Panc1 (cell line): ENCODE measurements around the gene KIF3B. TPM values are rescaled to one million over a fixed set of nuclear protein-coding genes. Genes with fewer than 3 reads are reported as not detected.

Experiments
- ATAC-seq: fragments of 200-7000 bp; cut with Tn5 transposase; 2 replicates; pipeline ENCODE4 v1.9.1; 2020; ENCODE audit warnings: mild to moderate bottlenecking, moderate library complexity
- BruUV-seq: library from RNA; stranded (reverse); fragments of 400-500 nt; replicated peaks from 2 replicates; lab custom pipeline; 2021; lab: Mats Ljungman, UMichigan
- CTCF ChIA-PET: fragments of 300-600 bp; sonication (Branson Sonifier 250); formaldehyde crosslinking; loops from one replicate; lab custom pipeline; 2022; ENCODE audit warnings: antibody characterized with exemption; lab: Charles Lee
- POLR2A ChIA-PET: fragments of 300-600 bp; sonication (Branson Sonifier 250); formaldehyde crosslinking; loops from one replicate; lab custom pipeline; 2022; ENCODE audit warnings: antibody characterized with exemption; lab: Charles Lee
- DNase-seq: peaks from one replicate; pipeline ENCODE4 v3.0.0-alpha.2; 2010; ENCODE audit warnings: low read depth, low spot score
- H3K27ac ChIP-seq: 2 replicates; pipeline ENCODE4 v1.5.1; 2011; ENCODE audit warnings: mild to moderate bottlenecking, low read length, inconsistent platforms
- H3K27me3 ChIP-seq: fragments of 200-500 bp; sonication (Bioruptor generic); 2 replicates; pipeline ENCODE4 v1.6.0; 2014; ENCODE audit warnings: low read length, inconsistent platforms; ENCODE audit not compliant: control insufficient read depth, insufficient read depth
- H3K36me3 ChIP-seq: fragments of 200-500 bp; sonication (Bioruptor generic); 2 replicates; pipeline ENCODE4 v1.5.1; 2014; ENCODE audit warnings: inconsistent platforms, mild to moderate bottlenecking, low read length, moderate library complexity; ENCODE audit not compliant: control insufficient read depth, insufficient read depth
- H3K4me1 ChIP-seq: 2 replicates; pipeline ENCODE4 v1.5.1; 2011; ENCODE audit warnings: inconsistent platforms, mild to moderate bottlenecking, low read length, moderate library complexity; ENCODE audit not compliant: control insufficient read depth, insufficient read depth
- H3K4me3 ChIP-seq, 2 experiments: 2 replicates each; pipeline ENCODE4 v1.5.1; 2011 to 2012; ENCODE audit warnings: low read depth in 2 of 2, low read length in 2 of 2, mild to moderate bottlenecking in 2 of 2, inconsistent platforms in 1 of 2, moderate library complexity in 1 of 2
- H3K9me3 ChIP-seq: fragments of 200-500 bp; sonication (Bioruptor generic); 2 replicates; pipeline ENCODE4 v1.5.1; 2014; ENCODE audit warnings: low read depth, mild to moderate bottlenecking, inconsistent platforms, low read length, moderate library complexity; ENCODE audit not compliant: control insufficient read depth, insufficient read depth
- CTCF ChIP-seq: fragments of 450-650 bp; IDR thresholded peaks from 2 replicates; pipeline ENCODE4 v1.5.1; 2017; ENCODE audit warnings: mild to moderate bottlenecking
- POLR2AphosphoS5 ChIP-seq: IDR thresholded peaks from 2 replicates; pipeline ENCODE4 v1.6.1; 2012; ENCODE audit warnings: mild to moderate bottlenecking, low read depth, low read length, moderate library complexity
- SIN3A ChIP-seq: IDR thresholded peaks from 2 replicates; pipeline ENCODE4 v1.6.1; 2012; ENCODE audit warnings: low read depth, mild to moderate bottlenecking, low read length, moderate library complexity, borderline replicate concordance; ENCODE audit not compliant: insufficient read depth
- TCF7L2 ChIP-seq: IDR thresholded peaks from 2 replicates; pipeline ENCODE4 v1.6.1; 2011; ENCODE audit warnings: mild to moderate bottlenecking, low read depth, low read length, inconsistent platforms
- in situ Hi-C: cut with HindIII; loops from 2 replicates; pipeline ENCODE4 v1.10.0; 2016; ENCODE audit warnings: low sequenced_read_pairs, low pct_unique_long_range_greater_than_20kb
- intact Hi-C: fragments of 100-400 bp; cut with micrococcal nuclease; formaldehyde crosslinking; loops from one replicate; pipeline ENCODE4 v1.10.0; 2022; ENCODE audit not compliant: unreplicated experiment
- total RNA-seq: library from RNA; stranded (reverse); gene quantifications from one replicate; pipeline ENCODE4 v1.2.1, GENCODE V29; 2021; ENCODE audit not compliant: unreplicated experiment
- TF ChIP-seq, protein P1 (sequence below), 2 experiments: IDR thresholded peaks; 2 replicates each; pipeline ENCODE4 v1.6.1; 2011 to 2012; ENCODE audit warnings: low read depth in 2 of 2, control low read depth in 1 of 2, low read length in 1 of 2, mild to moderate bottlenecking in 1 of 2, moderate library complexity in 1 of 2; ENCODE audit not compliant: insufficient read depth in 1 of 2

Gene KIF3B
- total RNA-seq, 1 experiment from 2014 or later = 67.8 TPM

- in situ Hi-C loops = no loop called here
- CTCF ChIA-PET = no interaction called here
- no peak for TF ChIP-seq SIN3A
- no peak for TF ChIP-seq CTCF
- TF ChIP-seq, protein P1, sequence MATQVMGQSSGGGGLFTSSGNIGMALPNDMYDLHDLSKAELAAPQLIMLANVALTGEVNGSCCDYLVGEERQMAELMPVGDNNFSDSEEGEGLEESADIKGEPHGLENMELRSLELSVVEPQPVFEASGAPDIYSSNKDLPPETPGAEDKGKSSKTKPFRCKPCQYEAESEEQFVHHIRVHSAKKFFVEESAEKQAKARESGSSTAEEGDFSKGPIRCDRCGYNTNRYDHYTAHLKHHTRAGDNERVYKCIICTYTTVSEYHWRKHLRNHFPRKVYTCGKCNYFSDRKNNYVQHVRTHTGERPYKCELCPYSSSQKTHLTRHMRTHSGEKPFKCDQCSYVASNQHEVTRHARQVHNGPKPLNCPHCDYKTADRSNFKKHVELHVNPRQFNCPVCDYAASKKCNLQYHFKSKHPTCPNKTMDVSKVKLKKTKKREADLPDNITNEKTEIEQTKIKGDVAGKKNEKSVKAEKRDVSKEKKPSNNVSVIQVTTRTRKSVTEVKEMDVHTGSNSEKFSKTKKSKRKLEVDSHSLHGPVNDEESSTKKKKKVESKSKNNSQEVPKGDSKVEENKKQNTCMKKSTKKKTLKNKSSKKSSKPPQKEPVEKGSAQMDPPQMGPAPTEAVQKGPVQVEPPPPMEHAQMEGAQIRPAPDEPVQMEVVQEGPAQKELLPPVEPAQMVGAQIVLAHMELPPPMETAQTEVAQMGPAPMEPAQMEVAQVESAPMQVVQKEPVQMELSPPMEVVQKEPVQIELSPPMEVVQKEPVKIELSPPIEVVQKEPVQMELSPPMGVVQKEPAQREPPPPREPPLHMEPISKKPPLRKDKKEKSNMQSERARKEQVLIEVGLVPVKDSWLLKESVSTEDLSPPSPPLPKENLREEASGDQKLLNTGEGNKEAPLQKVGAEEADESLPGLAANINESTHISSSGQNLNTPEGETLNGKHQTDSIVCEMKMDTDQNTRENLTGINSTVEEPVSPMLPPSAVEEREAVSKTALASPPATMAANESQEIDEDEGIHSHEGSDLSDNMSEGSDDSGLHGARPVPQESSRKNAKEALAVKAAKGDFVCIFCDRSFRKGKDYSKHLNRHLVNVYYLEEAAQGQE (IDR thresholded peaks at IDR 0.05; ENCODE audit: insufficient read depth in 1 of 2, low read depth in 2 of 2, low read length in 1 of 2) = no peak
- TF ChIP-seq POLR2AphosphoS5 = no peak
- TF ChIP-seq TCF7L2 = no peak
- no peaks in the 10 kb centered on the region for H3K9me3 ChIP-seq
- H3K4me3 ChIP-seq = no peak overlapping the region
- POLR2A ChIA-PET = interaction anchor here (0.6 kb wide), 1 partner anchor 462 kb away, joined by 4 read pairs; no protein-coding TSS in a partner anchor
- no peak for ATAC-seq
- no peaks in the 10 kb centered on the region for H3K27me3 ChIP-seq
- intact Hi-C loops = no loop called here
- no peak overlapping the region for H3K27ac ChIP-seq
- BruUV-seq = no TSS peak
- no peak for DNase-seq
- peaks cover 13% of the 10 kb centered on the region for H3K4me1 ChIP-seq
- H3K36me3 ChIP-seq = no peaks in the 10 kb centered on the region
These were observed 29.4 kb upstream of the KIF3B start for GRCh38 chr20:32248043-32248442.

- H3K27ac ChIP-seq = no peak overlapping the region
- intact Hi-C loops = no loop called here
- H3K9me3 ChIP-seq = no peaks in the 10 kb centered on the region
- ATAC-seq = no peak
- in situ Hi-C loops = no loop called here
- no peak for TF ChIP-seq CTCF
- no peak for TF ChIP-seq POLR2AphosphoS5
- no peak for TF ChIP-seq TCF7L2
- no peak for TF ChIP-seq SIN3A
- TF ChIP-seq, protein P1 (IDR thresholded peaks at IDR 0.05; ENCODE audit: insufficient read depth in 1 of 2, low read depth in 2 of 2, low read length in 1 of 2) = no peak
- no peaks in the 10 kb centered on the region for H3K36me3 ChIP-seq
- BruUV-seq = no TSS peak
- CTCF ChIA-PET = interaction anchor here (0.6 kb wide), 1 partner anchor 202 kb away, joined by 4 read pairs; no protein-coding TSS in a partner anchor
- no peak for DNase-seq
- H3K27me3 ChIP-seq = no peaks in the 10 kb centered on the region
- POLR2A ChIA-PET = interaction anchor here (0.6 kb wide), 1 partner anchor 29 kb away, joined by 5 read pairs; no protein-coding TSS in a partner anchor
- H3K4me3 ChIP-seq = no peak overlapping the region
- H3K4me1 ChIP-seq = peaks cover 9% of the 10 kb centered on the region
These were observed 28.3 kb upstream of the KIF3B start for GRCh38 chr20:32249030-32249738.
